PC-9 (cell line): ENCODE results near the gene KCNK4.

Source experiments
- EZH2 ChIP-seq: fragments of 200-600 bp; sonication (generic); IDR thresholded peaks from 2 replicates; pipeline ENCODE4 v1.8.0; 2017; ENCODE audit warnings: antibody characterized with exemption, low read depth
- TF ChIP-seq, protein P1 (sequence below): fragments of 200-600 bp; sonication (generic); conservative IDR thresholded peaks from 2 replicates; pipeline ENCODE4 v1.6.1; 2017; ENCODE audit warnings: mixed run types, antibody characterized with exemption, mild to moderate bottlenecking, moderate library complexity

DNA sequence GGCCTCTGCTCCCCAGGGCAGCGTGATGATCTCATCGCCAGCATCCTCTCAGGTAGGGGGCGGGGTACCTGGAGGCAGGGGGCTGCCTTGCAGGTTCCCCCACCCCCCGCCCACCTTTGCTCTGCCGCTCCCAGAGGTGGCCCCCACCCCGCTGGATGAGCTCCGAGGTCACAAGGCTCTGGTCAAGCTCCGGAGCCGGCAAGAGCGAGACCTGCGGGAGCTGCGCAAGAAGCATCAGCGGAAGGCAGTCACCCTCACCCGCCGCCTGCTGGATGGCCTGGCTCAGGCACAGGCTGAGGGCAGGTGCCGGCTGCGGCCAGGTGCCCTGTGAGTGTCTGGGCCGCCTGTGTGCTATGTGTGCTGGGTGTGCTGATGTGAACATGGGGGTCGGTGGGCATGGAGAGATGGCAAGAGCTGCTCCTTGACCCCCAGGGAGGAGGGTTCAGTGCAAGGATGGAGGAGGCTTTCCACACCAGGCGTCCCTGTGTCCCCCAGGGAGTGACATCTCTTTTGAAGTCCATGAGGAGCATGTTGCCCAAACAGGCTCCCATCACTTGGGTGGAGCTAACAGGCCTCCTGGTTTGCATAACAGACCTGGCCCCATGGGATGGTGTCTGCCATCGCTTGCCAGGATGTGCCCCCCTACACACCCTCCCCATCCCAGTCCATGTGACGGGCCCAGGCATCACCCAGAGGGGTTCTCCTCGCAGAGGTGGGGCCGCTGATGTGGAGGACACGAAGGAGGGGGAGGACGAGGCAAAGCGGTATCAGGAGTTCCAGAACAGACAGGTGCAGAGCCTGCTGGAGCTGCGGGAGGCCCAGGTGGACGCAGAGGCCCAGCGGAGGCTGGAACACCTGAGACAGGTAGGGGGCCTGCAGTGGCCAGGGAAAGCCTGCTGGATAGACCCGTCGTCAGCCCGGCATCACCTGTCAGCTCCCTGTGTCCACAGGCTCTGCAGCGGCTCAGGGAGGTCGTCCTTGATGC is 25.6 kb upstream of the KCNK4 start:
- TF ChIP-seq, protein P1, sequence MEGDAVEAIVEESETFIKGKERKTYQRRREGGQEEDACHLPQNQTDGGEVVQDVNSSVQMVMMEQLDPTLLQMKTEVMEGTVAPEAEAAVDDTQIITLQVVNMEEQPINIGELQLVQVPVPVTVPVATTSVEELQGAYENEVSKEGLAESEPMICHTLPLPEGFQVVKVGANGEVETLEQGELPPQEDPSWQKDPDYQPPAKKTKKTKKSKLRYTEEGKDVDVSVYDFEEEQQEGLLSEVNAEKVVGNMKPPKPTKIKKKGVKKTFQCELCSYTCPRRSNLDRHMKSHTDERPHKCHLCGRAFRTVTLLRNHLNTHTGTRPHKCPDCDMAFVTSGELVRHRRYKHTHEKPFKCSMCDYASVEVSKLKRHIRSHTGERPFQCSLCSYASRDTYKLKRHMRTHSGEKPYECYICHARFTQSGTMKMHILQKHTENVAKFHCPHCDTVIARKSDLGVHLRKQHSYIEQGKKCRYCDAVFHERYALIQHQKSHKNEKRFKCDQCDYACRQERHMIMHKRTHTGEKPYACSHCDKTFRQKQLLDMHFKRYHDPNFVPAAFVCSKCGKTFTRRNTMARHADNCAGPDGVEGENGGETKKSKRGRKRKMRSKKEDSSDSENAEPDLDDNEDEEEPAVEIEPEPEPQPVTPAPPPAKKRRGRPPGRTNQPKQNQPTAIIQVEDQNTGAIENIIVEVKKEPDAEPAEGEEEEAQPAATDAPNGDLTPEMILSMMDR = no peak
- no peak for TF ChIP-seq EZH2
